Measurements from ENCODE around the gene SPATA6.
"Not testable (repeated sequence)": the region's sequence is repeated elsewhere in the genome, so short reads cannot be mapped to it uniquely, and the experiment has no call there.

The SPATA6 gene

GRCh38 chr1:48450505-48450904 lies 21.5 kb downstream of the SPATA6 start:
- DNase-seq, result no peak

- DNase-seq, result no peak
These were observed 23.1 kb downstream of the SPATA6 start for GRCh38 chr1:48448932-48449331.

- not testable (repeated sequence) for DNase-seq
These were observed 27.8 kb downstream of the SPATA6 start for GRCh38 chr1:48444186-48444585.

GRCh38 chr1:48442864-48443619 lies 29.0 kb downstream of the SPATA6 start:
- DNase-seq, result no peak

GRCh38 chr1:48440786-48441185 lies 31.2 kb downstream of the SPATA6 start:
- DNase-seq, result not testable (repeated sequence)

- no peak for DNase-seq
These were observed 32.6 kb downstream of the SPATA6 start for GRCh38 chr1:48439380-48439779.

GRCh38 chr1:48437379-48437778 lies 34.6 kb downstream of the SPATA6 start:
- DNase-seq, result not testable (repeated sequence)

- not testable (repeated sequence) for DNase-seq
These were observed 36.5 kb downstream of the SPATA6 start for GRCh38 chr1:48435312-48436002.

- DNase-seq, result no peak
These were observed 41.2 kb downstream of the SPATA6 start for GRCh38 chr1:48430832-48431231.

GRCh38 chr1:48422009-48422408 lies 50.0 kb downstream of the SPATA6 start:
- DNase-seq, result no peak

- no peak for DNase-seq
These were observed 53.3 kb downstream of the SPATA6 start for GRCh38 chr1:48418742-48419141.

GRCh38 chr1:48415050-48415449 lies 57.0 kb downstream of the SPATA6 start:
- no peak for DNase-seq

- DNase-seq, result no peak
These were observed 57.7 kb downstream of the SPATA6 start for GRCh38 chr1:48414264-48414663.

- DNase-seq, result no peak
These were observed 66.1 kb downstream of the SPATA6 start for GRCh38 chr1:48405940-48406339.

GRCh38 chr1:48405400-48405799 lies 66.6 kb downstream of the SPATA6 start:
- DNase-seq, result no peak

- no peak for DNase-seq
These were observed 69.4 kb downstream of the SPATA6 start for GRCh38 chr1:48402599-48402998.

- no peak for DNase-seq
These were observed 75.8 kb downstream of the SPATA6 start for GRCh38 chr1:48396208-48396607.

- no peak for DNase-seq
These were observed 80.1 kb downstream of the SPATA6 start for GRCh38 chr1:48391926-48392325.

- DNase-seq, result no peak
These were observed 84.6 kb downstream of the SPATA6 start for GRCh38 chr1:48387409-48387808.

GRCh38 chr1:48374785-48375184 lies 97.2 kb downstream of the SPATA6 start:
- no peak for DNase-seq

GRCh38 chr1:48371598-48371997 lies 100.4 kb downstream of the SPATA6 start:
- DNase-seq, result no peak

GRCh38 chr1:48362901-48363300 lies 109.1 kb downstream of the SPATA6 start:
- DNase-seq, result no peak

- no peak for DNase-seq
These were observed 115.1 kb downstream of the SPATA6 start for GRCh38 chr1:48356901-48357300.

GRCh38 chr1:48344373-48344772 lies 127.6 kb downstream of the SPATA6 start:
- no peak for DNase-seq

- no peak for DNase-seq
These were observed 130.8 kb downstream of the SPATA6 start for GRCh38 chr1:48341221-48341620.
